Activated CD4-positive, alpha-beta memory T cell treated with anti-CD3 and anti-CD28 coated beads, Interleukin-2, amount 10 ng/mL, durations not matched to agents 7 days and 5 days (primary cell): ENCODE data around the gene LDLRAD2. TPM values are rescaled to one million over a fixed set of nuclear protein-coding genes. Genes with fewer than 3 reads are reported as not detected.

Source experiments
- CTCF ChIA-PET: fragments of 350-600 bp; sonication (Branson Sonifier 250); formaldehyde crosslinking; loops from one replicate; lab custom pipeline; 2021; ENCODE audit warnings: antibody characterized with exemption, inconsistent platforms; lab: Charles Lee
- POLR2A ChIA-PET: fragments of 350-600 bp; sonication (Branson Sonifier 250); formaldehyde crosslinking; loops from one replicate; lab custom pipeline; 2021; ENCODE audit warnings: antibody characterized with exemption; lab: Charles Lee
- DNase-seq: peaks from one replicate; pipeline ENCODE4 v3.0.0-alpha.2; 2020
- H3K27ac Mint-ChIP-seq: one replicate; pipeline ENCODE4 v1.8.0; 2021; ENCODE audit warnings: mild to moderate bottlenecking, mixed read lengths
- H3K27me3 Mint-ChIP-seq: one replicate; pipeline ENCODE4 v1.8.0; 2021; ENCODE audit warnings: mixed read lengths
- H3K36me3 Mint-ChIP-seq: one replicate; pipeline ENCODE4 v1.8.0; 2021; ENCODE audit warnings: low read depth, mixed read lengths
- H3K4me1 Mint-ChIP-seq: one replicate; pipeline ENCODE4 v1.8.0; 2021; ENCODE audit warnings: mixed read lengths
- H3K4me3 Mint-ChIP-seq: one replicate; pipeline ENCODE4 v1.8.0; 2021; ENCODE audit warnings: mild to moderate bottlenecking, mixed read lengths
- H3K9me3 Mint-ChIP-seq: one replicate; pipeline ENCODE4 v1.8.0; 2021; ENCODE audit warnings: mixed read lengths
- total RNA-seq, 2 experiments: library from RNA; stranded (reverse); gene quantifications; one replicate each; pipeline ENCODE4 v1.2.3, GENCODE V29; 2021

LDLRAD2 gene
- total RNA-seq, 2 experiments from 2014 or later: not detected

- no peak overlapping the region for H3K4me3 Mint-ChIP-seq
- H3K9me3 Mint-ChIP-seq: peaks cover 8% of the 10 kb centered on the region
- ChIA-PET POLR2A (interaction anchor here (0.9 to 1.4 kb wide), 2 partner anchors 11 to 13 kb away, joined by 3 to 6 read pairs; partner anchors contain the start of gene USP48), CTCF (no interaction called here)
- H3K36me3 Mint-ChIP-seq: no peaks in the 10 kb centered on the region
- no peak overlapping the region for H3K27ac Mint-ChIP-seq
- no peaks in the 10 kb centered on the region for H3K27me3 Mint-ChIP-seq
- DNase-seq: no peak
- H3K4me1 Mint-ChIP-seq: peaks cover 14% of the 10 kb centered on the region
These were observed 17.4 kb upstream of the LDLRAD2 start for GRCh38 chr1:21794656-21795055.

GRCh38 chr1:21795075-21795474 lies 17.0 kb upstream of the LDLRAD2 start:
- DNase-seq: no peak
- Mint-ChIP-seq H3K4me1 (peaks cover 11% of the 10 kb centered on the region), H3K27ac (no peak overlapping the region), H3K4me3 (no peak overlapping the region), H3K9me3 (peaks cover 8% of the 10 kb centered on the region), H3K36me3 (no peaks in the 10 kb centered on the region), H3K27me3 (no peaks in the 10 kb centered on the region)
- CTCF ChIA-PET: no interaction called here
- POLR2A ChIA-PET: interaction anchor here (1.4 kb wide), 1 partner anchor 12 kb away, joined by 6 read pairs; the partner anchor contains the start of gene USP48

- H3K9me3 Mint-ChIP-seq: peaks cover 5% of the 10 kb centered on the region
- H3K27me3 Mint-ChIP-seq: no peaks in the 10 kb centered on the region
- H3K27ac Mint-ChIP-seq: no peak overlapping the region
- H3K36me3 Mint-ChIP-seq: no peaks in the 10 kb centered on the region
- no peaks in the 10 kb centered on the region for H3K4me1 Mint-ChIP-seq
- DNase-seq: no peak
- H3K4me3 Mint-ChIP-seq: no peak overlapping the region
- POLR2A ChIA-PET: no interaction called here
- CTCF ChIA-PET: no interaction called here
These were observed 12.3 kb upstream of the LDLRAD2 start for GRCh38 chr1:21799730-21800129.

GRCh38 chr1:21801100-21801499 lies 11.0 kb upstream of the LDLRAD2 start:
- ChIA-PET POLR2A (no interaction called here), CTCF (no interaction called here)
- Mint-ChIP-seq H3K27ac (no peak overlapping the region), H3K36me3 (no peaks in the 10 kb centered on the region), H3K4me3 (no peak overlapping the region), H3K27me3 (no peaks in the 10 kb centered on the region), H3K4me1 (no peaks in the 10 kb centered on the region), H3K9me3 (no peaks in the 10 kb centered on the region)
- DNase-seq: no peak

- Mint-ChIP-seq H3K27me3 (no peaks in the 10 kb centered on the region), H3K4me3 (no peak overlapping the region), H3K4me1 (no peaks in the 10 kb centered on the region), H3K9me3 (no peaks in the 10 kb centered on the region), H3K36me3 (no peaks in the 10 kb centered on the region), H3K27ac (no peak overlapping the region)
- no peak for DNase-seq
- CTCF ChIA-PET: no interaction called here
- POLR2A ChIA-PET: no interaction called here
These were observed 7.5 kb upstream of the LDLRAD2 start for GRCh38 chr1:21804536-21804935.

- no peaks in the 10 kb centered on the region for H3K36me3 Mint-ChIP-seq
- ChIA-PET CTCF (no interaction called here), POLR2A (no interaction called here)
- H3K9me3 Mint-ChIP-seq: no peaks in the 10 kb centered on the region
- peaks cover 6% of the 10 kb centered on the region for H3K4me1 Mint-ChIP-seq
- no peak overlapping the region for H3K4me3 Mint-ChIP-seq
- DNase-seq: no peak
- H3K27ac Mint-ChIP-seq: no peak overlapping the region
- H3K27me3 Mint-ChIP-seq: peaks cover 22% of the 10 kb centered on the region
These were observed 1.5 kb downstream of the LDLRAD2 start for GRCh38 chr1:21813542-21813941.

GRCh38 chr1:21814241-21814918 lies 2.3 kb downstream of the LDLRAD2 start:
- ChIA-PET CTCF (no interaction called here), POLR2A (no interaction called here)
- Mint-ChIP-seq H3K4me3 (no peak overlapping the region), H3K4me1 (peaks cover 7% of the 10 kb centered on the region), H3K36me3 (no peaks in the 10 kb centered on the region), H3K27me3 (peaks cover 22% of the 10 kb centered on the region), H3K27ac (no peak overlapping the region), H3K9me3 (no peaks in the 10 kb centered on the region)
- peak; percentile 21 for DNase-seq

- Mint-ChIP-seq H3K27ac (no peak overlapping the region), H3K9me3 (no peaks in the 10 kb centered on the region), H3K36me3 (no peaks in the 10 kb centered on the region), H3K27me3 (peaks cover 22% of the 10 kb centered on the region), H3K4me1 (peaks cover 7% of the 10 kb centered on the region), H3K4me3 (no peak overlapping the region)
- POLR2A ChIA-PET: no interaction called here
- DNase-seq: no peak
- CTCF ChIA-PET: no interaction called here
These were observed 3.0 kb downstream of the LDLRAD2 start for GRCh38 chr1:21814981-21815582.

GRCh38 chr1:21815724-21816321 lies 3.8 kb downstream of the LDLRAD2 start:
- Mint-ChIP-seq H3K36me3 (no peaks in the 10 kb centered on the region), H3K4me1 (peaks cover 7% of the 10 kb centered on the region), H3K9me3 (no peaks in the 10 kb centered on the region), H3K27me3 (peaks cover 20% of the 10 kb centered on the region), H3K4me3 (no peak overlapping the region), H3K27ac (no peak overlapping the region)
- no peak for DNase-seq
- POLR2A ChIA-PET: no interaction called here
- CTCF ChIA-PET: no interaction called here

GRCh38 chr1:21816602-21817302 lies 4.7 kb downstream of the LDLRAD2 start:
- Mint-ChIP-seq H3K4me3 (no peak overlapping the region), H3K27ac (no peak overlapping the region), H3K9me3 (no peaks in the 10 kb centered on the region), H3K36me3 (no peaks in the 10 kb centered on the region), H3K27me3 (peaks cover 20% of the 10 kb centered on the region), H3K4me1 (peaks cover 7% of the 10 kb centered on the region)
- ChIA-PET CTCF (no interaction called here), POLR2A (no interaction called here)
- DNase-seq: no peak

GRCh38 chr1:21818656-21819055 lies 6.6 kb downstream of the LDLRAD2 start:
- no peak overlapping the region for H3K27ac Mint-ChIP-seq
- peak; percentile 55 for DNase-seq
- ChIA-PET POLR2A (no interaction called here), CTCF (no interaction called here)
- no peaks in the 10 kb centered on the region for H3K36me3 Mint-ChIP-seq
- H3K27me3 Mint-ChIP-seq: peaks cover 12% of the 10 kb centered on the region
- peaks cover 7% of the 10 kb centered on the region for H3K4me1 Mint-ChIP-seq
- no peaks in the 10 kb centered on the region for H3K9me3 Mint-ChIP-seq
- no peak overlapping the region for H3K4me3 Mint-ChIP-seq

GRCh38 chr1:21820597-21821232 lies 8.7 kb downstream of the LDLRAD2 start:
- no peak overlapping the region for H3K4me3 Mint-ChIP-seq
- H3K27ac Mint-ChIP-seq: no peak overlapping the region
- H3K36me3 Mint-ChIP-seq: no peaks in the 10 kb centered on the region
- no peak for DNase-seq
- H3K27me3 Mint-ChIP-seq: peaks cover 4% of the 10 kb centered on the region
- H3K4me1 Mint-ChIP-seq: peaks cover 2% of the 10 kb centered on the region
- no peaks in the 10 kb centered on the region for H3K9me3 Mint-ChIP-seq
- ChIA-PET CTCF (interaction anchor here (0.9 kb wide), 1 partner anchor 225 kb away, joined by 3 read pairs; no protein-coding TSS in a partner anchor), POLR2A (interaction anchor here (2.2 kb wide), 1 partner anchor 38 kb away, joined by 6 read pairs; the partner anchor contains the start of gene USP48)
